K562 (cell line): ENCODE data around the gene PDHX. TPM values are rescaled to one million over a fixed set of nuclear protein-coding genes. Genes with fewer than 3 reads are reported as not detected.

Source experiments
- DMBX1 ChIP-seq: fragments of 250-450 bp; sonication (Bioruptor Pico); IDR thresholded peaks from 2 replicates; pipeline ENCODE4 v1.8.0; 2022; ENCODE audit warnings: inconsistent platforms, mild to moderate bottlenecking, moderate library complexity, borderline replicate concordance
- KAT7 ChIP-seq: sonication (generic); formaldehyde crosslinking; IDR thresholded peaks from 2 replicates; pipeline ENCODE4 v1.8.0; 2022; ENCODE audit warnings: missing genetic modification reagents, mild to moderate bottlenecking, borderline replicate concordance
- MEIS2 ChIP-seq: fragments of 450-650 bp; IDR thresholded peaks from 2 replicates; pipeline ENCODE4 v1.6.1; 2014; ENCODE audit warnings: mild to moderate bottlenecking; ENCODE audit not compliant: partially characterized antibody
- MTA3 ChIP-seq: fragments of 450-650 bp; formaldehyde crosslinking; IDR thresholded peaks from 2 replicates; pipeline ENCODE4 v1.6.1; 2017; ENCODE audit warnings: mild to moderate bottlenecking, borderline replicate concordance
- NFE2L1 ChIP-seq: fragments of 450-650 bp; IDR thresholded peaks from 2 replicates; pipeline ENCODE4 v1.6.1; 2016; ENCODE audit warnings: missing genetic modification characterization, low read depth, mild to moderate bottlenecking, missing compliant biosample characterization, moderate library complexity, borderline replicate concordance
- PTRF ChIP-seq: fragments of 450-650 bp; IDR thresholded peaks from 2 replicates; pipeline ENCODE4 v1.6.1; 2016; ENCODE audit warnings: mild to moderate bottlenecking, missing genetic modification characterization, missing compliant biosample characterization
- PYGO2 ChIP-seq: fragments of 450-650 bp; IDR thresholded peaks from 2 replicates; pipeline ENCODE4 v1.6.1; 2016; ENCODE audit warnings: mild to moderate bottlenecking, missing genetic modification characterization, moderate library complexity, missing compliant biosample characterization
- SAFB ChIP-seq: fragments of 200-400 bp; formaldehyde crosslinking; IDR thresholded peaks from 2 replicates; pipeline ENCODE4 v1.6.1; 2017; ENCODE audit warnings: low read depth, low read length, borderline replicate concordance
- SREBF1 ChIP-seq: fragments of 150-350 bp; IDR thresholded peaks from 2 replicates; pipeline ENCODE4 v1.6.1; 2014; ENCODE audit warnings: antibody characterized with exemption, low read depth, low read length, borderline replicate concordance
- ZNF324 ChIP-seq: fragments of 250-450 bp; sonication (Bioruptor Pico); IDR thresholded peaks from 2 replicates; pipeline ENCODE4 v1.4.0; 2020; ENCODE audit warnings: mild to moderate bottlenecking
- ZNF507 ChIP-seq: conservative IDR thresholded peaks from 2 replicates; pipeline ENCODE4 v1.6.1; 2017; ENCODE audit warnings: missing genetic modification characterization, missing compliant biosample characterization
- ZNF586 ChIP-seq: fragments of 450-650 bp; formaldehyde crosslinking; conservative IDR thresholded peaks from 2 replicates; pipeline ENCODE4 v1.4.0; 2020; ENCODE audit warnings: mild to moderate bottlenecking, moderate library complexity
- polyA plus RNA-seq, 8 experiments: library from polyadenylated mRNA; depleted of rRNA in 4 of 8; stranded (reverse) in 5 of 8; unstranded in 3 of 8; fragments of >200 nt; fragmentation: Nextera tagmentation in 2 of 8; fragmentation: Illumina TruSeq in 1 of 8; extraction: Ambion mirVana in 2 of 8; extraction: Trizol in 1 of 8; gene quantifications; 2 replicates each; pipeline versions ENCODE4 v1.2.1 to v1.2.3, GENCODE V29; 2011 to 2014; ENCODE audit warnings: inconsistent platforms in 1 of 8, missing spikeins in 1 of 8
- total RNA-seq, 7 experiments: library from RNA; depleted of rRNA in 6 of 7; stranded (reverse); fragments of >200 nt in 6 of 7; fragmentation: Illumina TruSeq in 2 of 7; extraction: Trizol in 2 of 7; gene quantifications; 2 replicates each; pipeline versions ENCODE4 v1.2.1 to v1.2.3, GENCODE V29; 2011 to 2021; ENCODE audit warnings: low replicate concordance in 1 of 7
- TF ChIP-seq, protein P1 (sequence below), 2 experiments: fragments of 450-650 bp; conservative IDR thresholded peaks; 2 replicates each; pipeline ENCODE4 v1.6.1; 2017; ENCODE audit warnings: mild to moderate bottlenecking in 2 of 2, moderate library complexity in 2 of 2
- TF ChIP-seq, protein P2 (sequence below): sonication (generic); formaldehyde crosslinking; IDR thresholded peaks from 2 replicates; pipeline ENCODE4 v1.8.0; 2022; ENCODE audit warnings: mild to moderate bottlenecking, missing genetic modification reagents
- TF ChIP-seq, protein P3 (sequence below): fragments of 250-450 bp; sonication (Bioruptor Pico); IDR thresholded peaks from 2 replicates; pipeline ENCODE4 v1.4.0; 2020

PDHX gene
- total and polyA plus RNA-seq, 9 of the 15 experiments (the other 6 are each of a cell fraction or from before 2014, with no cell fraction given), result 20.8 to 43.5 (median 31.2) TPM

DNA sequence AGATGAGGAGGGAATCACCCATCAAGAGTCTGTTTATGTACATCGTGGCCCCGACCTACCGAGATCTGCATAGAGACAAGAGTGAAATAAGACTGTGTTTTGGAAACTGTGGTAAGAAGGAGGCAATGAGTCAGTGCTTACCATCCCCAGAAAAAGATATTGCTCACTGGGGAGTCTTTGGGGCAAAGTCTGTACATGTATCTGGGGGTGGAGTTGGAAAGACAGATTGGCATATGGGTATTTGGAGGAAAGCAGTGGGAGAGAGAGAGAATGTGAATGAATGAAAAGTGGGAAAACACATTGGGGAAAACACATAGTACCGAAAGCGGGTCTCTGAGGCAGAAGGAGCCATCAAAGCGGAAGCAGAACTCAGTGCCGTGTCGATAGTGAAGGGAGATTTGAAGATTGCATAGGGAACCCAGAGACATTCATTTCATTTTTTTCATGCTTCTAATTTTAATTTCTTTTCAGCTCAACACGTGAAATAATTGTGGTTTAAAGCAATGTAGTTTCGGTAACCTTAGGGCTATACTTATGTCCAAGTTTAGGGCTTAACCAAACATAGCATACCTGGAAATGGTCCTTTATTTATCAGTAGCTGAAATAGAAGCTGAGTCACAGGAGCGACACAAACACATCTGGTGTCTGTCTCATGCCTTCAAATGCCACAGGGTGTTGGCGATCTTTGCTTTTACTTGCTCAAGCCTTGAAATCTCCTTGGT, 124.0 kb downstream of the PDHX start (continued):
- no peak for TF ChIP-seq SAFB
- TF ChIP-seq ZNF507 (tag), result no peak
- no peak for TF ChIP-seq MTA3
- TF ChIP-seq, protein P1, sequence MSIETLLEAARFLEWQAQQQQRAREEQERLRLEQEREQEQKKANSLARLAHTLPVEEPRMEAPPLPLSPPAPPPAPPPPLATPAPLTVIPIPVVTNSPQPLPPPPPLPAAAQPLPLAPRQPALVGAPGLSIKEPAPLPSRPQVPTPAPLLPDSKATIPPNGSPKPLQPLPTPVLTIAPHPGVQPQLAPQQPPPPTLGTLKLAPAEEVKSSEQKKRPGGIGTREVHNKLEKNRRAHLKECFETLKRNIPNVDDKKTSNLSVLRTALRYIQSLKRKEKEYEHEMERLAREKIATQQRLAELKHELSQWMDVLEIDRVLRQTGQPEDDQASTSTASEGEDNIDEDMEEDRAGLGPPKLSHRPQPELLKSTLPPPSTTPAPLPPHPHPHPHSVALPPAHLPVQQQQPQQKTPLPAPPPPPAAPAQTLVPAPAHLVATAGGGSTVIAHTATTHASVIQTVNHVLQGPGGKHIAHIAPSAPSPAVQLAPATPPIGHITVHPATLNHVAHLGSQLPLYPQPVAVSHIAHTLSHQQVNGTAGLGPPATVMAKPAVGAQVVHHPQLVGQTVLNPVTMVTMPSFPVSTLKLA (conservative IDR thresholded peaks at IDR 0.05), result no peak; a peak in 1 of 4 replicates
- TF ChIP-seq PTRF (tag), result no peak
- TF ChIP-seq ZNF324 (CRISPR knock-in tag), result no peak
- no peak for TF ChIP-seq PYGO2 (tag)
- TF ChIP-seq NFE2L1 (tag), result no peak
- TF ChIP-seq, protein P2, sequence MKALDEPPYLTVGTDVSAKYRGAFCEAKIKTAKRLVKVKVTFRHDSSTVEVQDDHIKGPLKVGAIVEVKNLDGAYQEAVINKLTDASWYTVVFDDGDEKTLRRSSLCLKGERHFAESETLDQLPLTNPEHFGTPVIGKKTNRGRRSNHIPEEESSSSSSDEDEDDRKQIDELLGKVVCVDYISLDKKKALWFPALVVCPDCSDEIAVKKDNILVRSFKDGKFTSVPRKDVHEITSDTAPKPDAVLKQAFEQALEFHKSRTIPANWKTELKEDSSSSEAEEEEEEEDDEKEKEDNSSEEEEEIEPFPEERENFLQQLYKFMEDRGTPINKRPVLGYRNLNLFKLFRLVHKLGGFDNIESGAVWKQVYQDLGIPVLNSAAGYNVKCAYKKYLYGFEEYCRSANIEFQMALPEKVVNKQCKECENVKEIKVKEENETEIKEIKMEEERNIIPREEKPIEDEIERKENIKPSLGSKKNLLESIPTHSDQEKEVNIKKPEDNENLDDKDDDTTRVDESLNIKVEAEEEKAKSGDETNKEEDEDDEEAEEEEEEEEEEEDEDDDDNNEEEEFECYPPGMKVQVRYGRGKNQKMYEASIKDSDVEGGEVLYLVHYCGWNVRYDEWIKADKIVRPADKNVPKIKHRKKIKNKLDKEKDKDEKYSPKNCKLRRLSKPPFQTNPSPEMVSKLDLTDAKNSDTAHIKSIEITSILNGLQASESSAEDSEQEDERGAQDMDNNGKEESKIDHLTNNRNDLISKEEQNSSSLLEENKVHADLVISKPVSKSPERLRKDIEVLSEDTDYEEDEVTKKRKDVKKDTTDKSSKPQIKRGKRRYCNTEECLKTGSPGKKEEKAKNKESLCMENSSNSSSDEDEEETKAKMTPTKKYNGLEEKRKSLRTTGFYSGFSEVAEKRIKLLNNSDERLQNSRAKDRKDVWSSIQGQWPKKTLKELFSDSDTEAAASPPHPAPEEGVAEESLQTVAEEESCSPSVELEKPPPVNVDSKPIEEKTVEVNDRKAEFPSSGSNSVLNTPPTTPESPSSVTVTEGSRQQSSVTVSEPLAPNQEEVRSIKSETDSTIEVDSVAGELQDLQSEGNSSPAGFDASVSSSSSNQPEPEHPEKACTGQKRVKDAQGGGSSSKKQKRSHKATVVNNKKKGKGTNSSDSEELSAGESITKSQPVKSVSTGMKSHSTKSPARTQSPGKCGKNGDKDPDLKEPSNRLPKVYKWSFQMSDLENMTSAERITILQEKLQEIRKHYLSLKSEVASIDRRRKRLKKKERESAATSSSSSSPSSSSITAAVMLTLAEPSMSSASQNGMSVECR (CRISPR knock-in tag), result no peak
- no peak for TF ChIP-seq SREBF1
- TF ChIP-seq KAT7, result no peak
- TF ChIP-seq MEIS2, result peak; percentile 10
- TF ChIP-seq DMBX1 (CRISPR knock-in tag), result 0 out of 2 replicates have a peak, but pooled peaks have one; percentile 22
- no peak for TF ChIP-seq ZNF586 (CRISPR knock-in tag)
- TF ChIP-seq, protein P3, sequence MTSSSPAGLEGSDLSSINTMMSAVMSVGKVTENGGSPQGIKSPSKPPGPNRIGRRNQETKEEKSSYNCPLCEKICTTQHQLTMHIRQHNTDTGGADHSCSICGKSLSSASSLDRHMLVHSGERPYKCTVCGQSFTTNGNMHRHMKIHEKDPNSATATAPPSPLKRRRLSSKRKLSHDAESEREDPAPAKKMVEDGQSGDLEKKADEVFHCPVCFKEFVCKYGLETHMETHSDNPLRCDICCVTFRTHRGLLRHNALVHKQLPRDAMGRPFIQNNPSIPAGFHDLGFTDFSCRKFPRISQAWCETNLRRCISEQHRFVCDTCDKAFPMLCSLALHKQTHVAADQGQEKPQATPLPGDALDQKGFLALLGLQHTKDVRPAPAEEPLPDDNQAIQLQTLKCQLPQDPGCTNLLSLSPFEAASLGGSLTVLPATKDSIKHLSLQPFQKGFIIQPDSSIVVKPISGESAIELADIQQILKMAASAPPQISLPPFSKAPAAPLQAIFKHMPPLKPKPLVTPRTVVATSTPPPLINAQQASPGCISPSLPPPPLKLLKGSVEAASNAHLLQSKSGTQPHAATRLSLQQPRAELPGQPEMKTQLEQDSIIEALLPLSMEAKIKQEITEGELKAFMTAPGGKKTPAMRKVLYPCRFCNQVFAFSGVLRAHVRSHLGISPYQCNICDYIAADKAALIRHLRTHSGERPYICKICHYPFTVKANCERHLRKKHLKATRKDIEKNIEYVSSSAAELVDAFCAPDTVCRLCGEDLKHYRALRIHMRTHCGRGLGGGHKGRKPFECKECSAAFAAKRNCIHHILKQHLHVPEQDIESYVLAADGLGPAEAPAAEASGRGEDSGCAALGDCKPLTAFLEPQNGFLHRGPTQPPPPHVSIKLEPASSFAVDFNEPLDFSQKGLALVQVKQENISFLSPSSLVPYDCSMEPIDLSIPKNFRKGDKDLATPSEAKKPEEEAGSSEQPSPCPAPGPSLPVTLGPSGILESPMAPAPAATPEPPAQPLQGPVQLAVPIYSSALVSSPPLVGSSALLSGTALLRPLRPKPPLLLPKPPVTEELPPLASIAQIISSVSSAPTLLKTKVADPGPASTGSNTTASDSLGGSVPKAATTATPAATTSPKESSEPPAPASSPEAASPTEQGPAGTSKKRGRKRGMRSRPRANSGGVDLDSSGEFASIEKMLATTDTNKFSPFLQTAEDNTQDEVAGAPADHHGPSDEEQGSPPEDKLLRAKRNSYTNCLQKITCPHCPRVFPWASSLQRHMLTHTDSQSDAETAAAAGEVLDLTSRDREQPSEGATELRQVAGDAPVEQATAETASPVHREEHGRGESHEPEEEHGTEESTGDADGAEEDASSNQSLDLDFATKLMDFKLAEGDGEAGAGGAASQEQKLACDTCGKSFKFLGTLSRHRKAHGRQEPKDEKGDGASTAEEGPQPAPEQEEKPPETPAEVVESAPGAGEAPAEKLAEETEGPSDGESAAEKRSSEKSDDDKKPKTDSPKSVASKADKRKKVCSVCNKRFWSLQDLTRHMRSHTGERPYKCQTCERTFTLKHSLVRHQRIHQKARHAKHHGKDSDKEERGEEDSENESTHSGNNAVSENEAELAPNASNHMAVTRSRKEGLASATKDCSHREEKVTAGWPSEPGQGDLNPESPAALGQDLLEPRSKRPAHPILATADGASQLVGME, result no peak
